Right ventricle myocardium inferior (tissue), 1 donor: ENCODE results near the gene ISY1. TPM values are rescaled to one million over a fixed set of nuclear protein-coding genes. Genes with fewer than 3 reads are reported as not detected.
"Not testable (repeated sequence)": the region's sequence is repeated elsewhere in the genome, so short reads cannot be mapped to it uniquely, and the experiment has no call there.

ENCODE experiments used
- ATAC-seq: fragments of 200-7000 bp; cut with Tn5 transposase; one replicate; pipeline ENCODE4 v1.9.1; 2020; ENCODE audit warnings: mild to moderate bottlenecking, moderate library complexity
- DNase-seq: peaks from one replicate; pipeline ENCODE4 v3.0.0; 2021; ENCODE audit errors: missing footprints
- intact Hi-C: fragments of 100-400 bp; cut with DNase I; formaldehyde crosslinking; loops from one replicate; pipeline ENCODE4 v1.11.0; 2022
- total RNA-seq: library from RNA; stranded (reverse); fragmentation: NEBNext Ultra II Directional; extraction: Animal tissue kit (Norgen Biotek cat#: 25700); gene quantifications from one replicate; pipeline ENCODE4 v1.2.1, GENCODE V29; 2021
- donor health status: DM: no; HTN: yes; CAD: no; lungs with severe emphysema.

Gene ISY1
- total RNA-seq, 1 donor from 2014 or later: 25.1 TPM

DNA sequence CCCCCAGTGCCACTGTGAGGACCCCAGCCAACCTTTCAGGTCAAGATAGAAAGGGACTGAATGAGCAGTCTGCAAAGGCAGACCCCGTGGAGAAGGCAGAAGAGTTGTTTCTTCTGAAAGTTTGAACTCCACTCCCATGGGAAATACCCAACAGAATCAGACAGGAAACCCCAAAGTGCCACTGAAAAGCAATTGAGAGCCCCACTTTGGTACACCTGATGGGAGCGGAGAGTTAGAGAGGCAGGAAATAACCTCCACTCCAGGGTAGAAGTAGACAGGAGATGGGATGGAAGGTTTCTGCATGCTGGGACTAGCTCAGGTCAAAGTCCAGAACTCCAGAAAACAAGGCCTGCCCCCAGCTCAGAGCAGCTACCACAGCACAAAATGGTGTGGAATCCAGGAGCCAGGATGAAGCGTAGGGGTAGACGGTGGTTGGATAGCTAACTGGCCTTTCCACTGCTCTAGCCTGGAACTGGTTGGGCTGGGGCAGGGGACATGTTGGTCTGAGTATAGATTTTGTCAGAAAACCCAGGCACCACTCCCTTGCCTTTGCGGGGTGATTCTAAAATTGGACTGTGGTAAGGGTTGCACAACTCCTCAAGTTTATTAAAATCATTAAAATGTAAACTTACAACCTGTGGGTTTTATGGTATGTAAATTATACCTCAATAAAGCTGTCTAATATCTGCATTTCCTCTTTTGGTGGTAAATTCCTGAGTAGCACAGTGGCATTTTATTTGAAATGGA lies 37.4 kb downstream of the ISY1 start:
- no peak for ATAC-seq
- intact Hi-C loops: no loop called here

DNA sequence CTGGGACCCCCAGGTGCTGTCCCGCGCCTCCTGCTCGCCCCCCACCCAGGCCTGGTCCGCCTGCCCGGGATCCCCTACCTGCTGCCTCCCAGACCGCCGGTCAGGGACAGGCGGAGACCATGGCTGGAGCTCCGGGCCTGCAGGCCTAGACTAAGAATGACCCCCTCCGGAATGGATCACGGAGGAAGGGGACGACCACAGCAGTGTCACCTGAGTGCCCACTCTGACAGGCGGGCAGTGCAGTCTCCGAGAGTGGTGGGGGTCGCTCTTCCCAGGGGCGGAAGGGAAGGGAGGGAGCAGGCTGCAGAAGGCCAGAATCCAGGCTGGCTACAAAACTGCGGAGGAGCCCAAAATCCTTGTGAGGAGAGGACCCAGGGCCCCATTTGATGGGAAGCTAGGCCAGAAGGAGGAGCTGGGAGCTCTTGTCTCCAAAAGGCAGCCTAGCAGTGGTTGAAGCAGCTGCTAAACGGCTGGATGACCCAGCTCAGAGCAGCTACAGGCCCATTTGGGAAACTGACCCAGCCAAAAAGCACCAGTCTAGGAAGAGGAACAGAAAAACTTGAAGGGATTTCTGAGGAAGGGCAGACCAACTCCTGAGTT lies 38.4 kb downstream of the ISY1 start:
- intact Hi-C loops: no loop called here
- DNase-seq (no peak), ATAC-seq (peak; percentile 2)

More for the DNA sequence above, 37.4 kb downstream of the ISY1 start:
- DNase-seq: no peak

DNA sequence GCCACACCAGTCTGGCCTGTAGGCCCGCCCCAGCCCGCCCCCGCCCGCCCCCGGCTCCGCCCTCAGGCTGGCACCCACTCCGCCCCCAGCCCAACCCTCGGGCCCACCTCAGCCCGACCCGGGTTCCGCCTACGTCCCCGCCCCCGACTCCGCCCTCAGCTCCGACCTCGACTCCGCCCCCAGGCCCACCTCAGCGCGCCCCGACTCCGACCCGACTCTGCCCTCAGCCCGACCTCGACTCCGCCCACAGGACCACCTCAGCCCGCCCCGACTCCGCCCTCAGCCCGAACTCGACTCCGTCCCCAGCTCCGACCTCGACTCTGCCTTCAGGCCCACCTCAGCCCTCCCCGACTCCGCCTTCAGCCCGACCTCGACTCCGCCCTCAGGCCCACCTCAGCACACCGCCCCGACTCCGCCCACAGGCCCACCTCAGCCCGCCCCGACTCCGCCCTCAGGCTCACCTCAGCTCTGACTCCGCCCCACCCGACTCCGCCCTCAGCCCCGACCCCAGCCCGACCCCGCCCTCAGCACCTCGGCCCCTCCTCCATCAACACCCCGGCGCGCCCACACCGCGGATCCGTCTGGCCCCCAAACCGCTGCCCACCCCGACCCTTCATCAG lies 39.0 kb downstream of the ISY1 start, which contains the start of gene RAB43:
Gene RAB43 (minus strand): TSS at position 13 of the 620 bp plus-strand sequence. CDS start 315 bp downstream, outside the sequence.
- DNase-seq (peak; percentile 92), ATAC-seq (peak; percentile 91)
- intact Hi-C loops: no loop called here

DNA sequence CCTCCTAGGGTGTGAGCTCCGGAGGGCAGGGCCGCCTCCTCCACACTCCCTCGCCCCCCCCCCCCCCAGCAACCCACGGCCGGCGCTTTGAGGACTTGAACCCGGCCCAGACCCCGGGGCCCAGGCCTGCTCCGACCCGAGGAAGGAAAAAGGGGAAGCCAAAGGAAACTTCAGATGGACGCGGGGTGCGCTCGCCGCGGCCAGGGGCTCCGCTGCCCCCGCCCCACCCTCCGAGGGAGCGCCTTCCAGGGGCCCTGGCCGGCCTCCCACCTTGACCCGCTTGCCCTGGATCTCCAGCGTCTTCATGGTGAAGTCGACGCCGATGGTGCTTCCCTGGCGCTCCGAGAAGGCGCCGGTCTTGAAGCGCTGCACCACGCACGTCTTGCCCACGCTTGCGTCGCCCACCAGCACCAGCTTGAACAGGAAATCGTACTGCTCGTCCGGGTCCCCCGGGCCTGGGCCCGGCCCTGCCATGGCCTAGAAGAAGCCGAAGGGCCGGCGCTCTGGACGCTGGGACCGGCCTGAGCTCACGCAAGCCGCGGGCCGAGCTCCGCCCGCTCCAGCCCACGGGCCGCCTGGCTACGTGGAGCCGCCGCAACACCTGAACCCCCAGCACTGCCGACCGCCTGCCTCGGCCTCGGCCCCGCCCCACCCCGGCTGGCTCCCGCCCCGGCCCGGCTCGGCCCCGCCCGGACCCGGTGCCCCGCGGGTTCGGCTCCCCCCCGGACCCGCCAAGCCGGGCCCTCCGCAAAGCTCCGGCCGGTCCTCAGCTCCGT lies 39.7 kb downstream of the ISY1 start:
- intact Hi-C loops: no loop called here
- ATAC-seq (no peak), DNase-seq (peak; percentile 78)

DNA sequence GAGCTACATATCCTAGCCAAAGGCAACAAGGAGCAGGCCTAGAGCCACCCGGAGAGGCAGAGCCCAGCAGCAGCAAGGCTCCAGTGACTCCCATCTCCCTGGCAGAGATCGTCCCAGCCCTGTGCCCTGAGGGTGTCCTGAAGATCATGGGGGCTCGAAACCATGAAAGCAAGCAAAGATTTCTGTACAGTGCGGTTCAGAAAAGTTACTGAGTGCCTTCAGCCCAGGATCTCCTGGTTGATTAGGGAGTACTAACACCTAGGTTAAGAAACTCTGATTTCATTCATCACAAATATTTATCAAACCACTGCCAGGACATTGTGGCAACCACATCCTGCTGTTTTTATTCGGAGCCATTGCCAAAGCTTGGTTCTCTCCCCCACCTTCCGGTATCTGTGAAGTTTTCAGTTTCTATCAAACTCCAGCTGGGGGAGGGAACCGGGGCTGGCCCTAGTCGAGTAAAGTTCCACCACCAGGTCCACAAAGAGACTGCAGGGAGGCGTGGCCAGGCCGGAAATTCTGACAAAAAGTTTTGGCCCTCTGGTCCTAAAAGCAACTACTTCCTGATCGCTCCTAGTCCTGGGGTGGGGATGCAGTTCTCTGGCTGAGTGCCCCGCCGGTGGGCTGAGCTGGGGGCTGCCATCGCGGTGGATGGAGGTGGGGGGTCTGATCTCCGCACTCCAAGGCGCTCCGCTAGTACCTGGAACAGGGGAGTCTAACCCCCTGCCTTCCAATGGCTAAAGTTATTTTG lies 40.4 kb downstream of the ISY1 start:
- DNase-seq (peak; percentile 90), ATAC-seq (peak; percentile 62)
- intact Hi-C loops: loop anchor here (1.0 kb wide), 1 partner anchor 67 kb away; no protein-coding TSS in a partner anchor

DNA sequence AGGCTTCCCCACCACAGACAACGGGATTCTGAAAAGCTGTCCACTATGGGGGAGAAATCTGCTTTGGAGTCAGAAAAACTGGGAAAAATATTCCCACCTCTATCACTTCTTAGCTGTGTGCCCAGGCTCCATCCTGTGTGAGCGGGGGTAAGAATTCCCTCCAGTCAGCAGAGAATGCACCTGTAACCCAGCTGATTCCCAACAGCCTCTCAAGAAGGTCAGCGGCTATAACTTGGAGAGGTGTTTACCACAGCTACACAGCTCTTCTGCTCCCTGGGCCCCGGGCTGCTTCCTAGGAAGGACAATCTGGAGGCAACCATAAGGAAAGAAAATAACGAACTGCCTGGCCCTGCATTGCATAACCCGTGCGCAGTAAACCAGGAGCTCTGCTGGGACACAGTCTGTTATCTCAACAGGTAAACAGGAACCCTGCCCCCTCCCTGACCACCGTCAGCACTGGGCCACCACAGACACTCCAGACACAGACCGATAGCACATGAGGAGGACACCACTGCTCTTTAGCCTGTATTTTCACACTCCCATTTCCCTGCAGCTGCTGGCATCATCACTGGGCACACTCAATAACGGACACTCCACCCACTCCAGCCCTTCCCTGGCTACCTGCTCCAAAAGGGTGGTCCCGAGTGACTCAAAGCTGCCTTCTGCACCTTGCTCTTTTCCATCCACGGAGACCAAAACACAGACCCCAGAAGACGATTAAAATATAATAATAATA lies 41.3 kb downstream of the ISY1 start:
- ATAC-seq (no peak), DNase-seq (peak; percentile 69)
- intact Hi-C loops: loop anchor here (1.0 kb wide), 1 partner anchor 66 kb away; no protein-coding TSS in a partner anchor

DNA sequence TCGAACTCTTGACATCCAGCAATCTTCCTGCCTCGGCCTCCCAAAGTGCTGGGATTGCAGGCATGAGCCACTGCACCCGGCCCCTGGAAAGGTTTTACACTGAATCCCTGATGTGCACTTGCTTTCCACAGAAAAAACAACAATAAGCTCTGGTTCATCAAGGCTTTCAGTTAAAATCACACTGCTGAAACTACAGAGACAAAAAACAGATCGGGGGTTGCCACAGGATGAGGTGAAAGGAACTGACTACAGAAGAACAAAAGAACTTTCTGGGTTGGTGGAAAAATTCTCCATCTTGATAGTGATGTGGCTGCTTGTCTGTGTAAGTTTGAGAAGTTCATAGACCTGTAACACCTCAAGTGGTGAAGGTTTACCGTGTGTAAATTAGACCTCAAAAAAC lies 42.1 kb downstream of the ISY1 start:
- intact Hi-C loops: no loop called here
- no peak for ATAC-seq
- DNase-seq: no peak

DNA sequence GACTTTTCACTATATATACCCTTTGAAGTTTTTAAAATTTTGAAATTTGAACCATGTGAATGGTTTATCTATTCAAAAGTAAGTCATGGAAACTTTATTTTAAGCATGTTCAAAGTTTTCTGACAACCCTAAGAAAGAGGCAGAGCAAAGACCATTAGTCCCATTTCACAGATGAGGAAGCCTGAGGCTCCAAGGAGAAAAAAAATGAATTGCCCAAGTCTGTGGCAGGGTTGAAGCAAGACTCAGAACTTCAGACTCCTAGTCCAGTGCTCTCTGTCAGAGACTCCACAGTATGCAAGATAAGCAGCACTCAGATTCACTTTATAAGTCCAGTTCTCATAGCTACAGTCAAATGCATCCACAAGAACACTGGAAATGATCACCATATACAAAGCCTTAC lies 43.7 kb downstream of the ISY1 start:
- DNase-seq (no peak), ATAC-seq (no peak)
- intact Hi-C loops: no loop called here

DNA sequence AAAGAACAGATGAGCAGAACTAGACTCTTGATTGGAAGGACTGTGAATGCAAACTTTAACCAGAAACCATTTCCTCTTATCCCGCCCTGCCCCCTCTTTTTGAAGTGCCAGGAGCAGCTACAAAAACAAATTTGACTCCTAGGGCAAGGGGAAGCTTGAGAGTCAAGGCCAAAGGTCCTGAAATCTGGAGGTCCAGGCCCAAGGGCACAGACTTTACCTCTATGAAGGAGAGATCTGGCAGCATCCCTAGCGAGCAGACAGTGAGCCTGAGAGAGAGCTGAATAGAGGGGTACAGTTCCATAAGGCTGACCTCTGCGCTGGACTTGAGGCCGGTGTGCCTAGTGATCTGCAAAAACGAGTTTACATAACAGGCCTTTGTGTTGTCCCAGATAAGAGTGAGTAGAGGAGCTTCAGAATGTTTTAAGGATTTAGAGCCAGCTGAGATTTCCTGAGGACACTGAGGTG lies 44.3 kb downstream of the ISY1 start:
- ATAC-seq (no peak), DNase-seq (no peak)
- intact Hi-C loops: no loop called here

DNA sequence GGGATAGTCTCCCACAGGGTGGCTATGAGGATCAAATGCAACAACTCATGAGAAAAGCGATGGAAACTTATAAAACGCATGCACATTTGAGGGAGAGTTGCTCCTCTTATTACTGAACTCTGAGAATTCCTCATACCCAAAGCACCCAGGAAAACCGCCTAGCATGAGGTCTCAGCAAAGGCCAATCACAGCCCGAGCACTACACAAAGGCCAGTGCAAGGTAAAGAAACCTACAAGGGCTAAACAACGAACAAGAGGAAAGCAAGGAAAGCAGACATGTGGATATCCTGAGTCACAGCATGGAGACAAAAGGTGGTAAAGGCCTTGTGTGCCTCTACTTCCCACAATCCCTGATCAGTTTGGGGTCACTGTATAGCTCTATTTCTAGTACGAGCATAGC lies 46.4 kb downstream of the ISY1 start:
- DNase-seq (no peak), ATAC-seq (no peak)
- intact Hi-C loops: no loop called here

DNA sequence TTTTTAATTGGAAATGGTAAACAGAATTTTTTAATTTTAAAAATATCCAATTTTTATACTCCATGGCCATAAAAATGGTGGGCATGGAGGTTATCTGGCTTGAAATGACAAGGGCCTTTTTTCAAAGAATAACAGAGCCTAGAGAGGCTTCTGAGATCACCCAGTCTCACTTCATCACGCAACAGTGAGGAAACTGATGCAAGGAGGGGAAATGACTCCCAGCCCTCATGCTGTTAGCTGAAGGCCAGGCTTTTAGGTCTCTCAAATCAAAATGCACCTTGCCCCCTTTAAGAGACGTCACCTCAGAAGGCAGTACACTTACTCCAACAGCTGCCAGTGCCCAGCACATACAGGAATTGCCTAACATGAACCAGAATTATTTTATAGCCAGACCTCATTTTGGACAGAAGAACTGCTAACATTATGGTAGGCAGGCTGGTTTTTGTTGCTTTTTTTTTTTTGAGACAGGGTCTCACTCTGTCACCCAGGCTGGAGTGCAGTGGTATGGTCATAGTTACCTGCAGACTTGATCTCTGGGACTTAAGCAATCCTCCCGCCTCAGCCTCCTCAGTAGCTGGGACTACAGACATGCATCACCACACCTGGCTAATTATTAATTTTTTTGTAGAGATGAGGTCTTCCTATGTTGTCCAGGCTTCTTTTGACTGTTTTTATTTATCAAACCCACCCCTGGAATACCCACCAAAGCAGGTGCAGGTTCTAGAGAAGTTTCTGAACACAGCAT lies 48.4 kb downstream of the ISY1 start:
- ATAC-seq (no peak), DNase-seq (no peak)
- intact Hi-C loops: no loop called here

DNA sequence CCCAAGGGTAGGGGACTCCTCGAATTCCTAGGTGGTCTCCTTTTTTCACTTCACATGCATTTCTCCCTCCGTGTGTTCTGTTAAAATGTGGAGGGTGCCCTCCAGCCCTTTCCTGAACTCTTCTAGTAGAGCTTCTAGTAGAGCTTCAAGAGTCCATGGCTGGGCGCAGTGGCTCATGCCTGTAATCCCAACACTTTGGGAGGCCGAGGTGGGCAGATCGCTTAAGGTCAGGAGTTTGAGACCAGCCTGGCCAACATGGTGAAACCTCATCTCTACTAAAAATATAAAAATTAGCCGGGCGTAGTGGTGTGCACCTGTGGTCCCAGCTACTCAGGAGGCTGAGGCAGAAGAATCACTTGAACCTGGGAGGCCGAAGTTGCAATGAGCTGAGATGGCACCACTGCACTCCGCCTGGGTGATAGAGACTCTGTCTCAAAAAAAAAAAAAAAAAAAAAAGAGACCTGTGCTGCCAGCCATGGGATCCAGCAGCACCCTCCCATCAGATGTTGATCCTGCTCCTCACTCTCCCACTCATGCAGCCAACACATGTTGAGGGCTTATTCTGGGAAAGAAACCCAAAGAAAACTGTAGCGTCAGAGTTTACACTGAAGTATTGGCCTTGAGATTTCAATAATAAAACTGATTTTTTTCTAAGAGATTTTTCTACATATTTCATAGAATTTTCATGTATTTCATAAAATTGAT lies 49.6 kb downstream of the ISY1 start:
- DNase-seq, intact Hi-C loops, ATAC-seq: not testable (repeated sequence)

DNA sequence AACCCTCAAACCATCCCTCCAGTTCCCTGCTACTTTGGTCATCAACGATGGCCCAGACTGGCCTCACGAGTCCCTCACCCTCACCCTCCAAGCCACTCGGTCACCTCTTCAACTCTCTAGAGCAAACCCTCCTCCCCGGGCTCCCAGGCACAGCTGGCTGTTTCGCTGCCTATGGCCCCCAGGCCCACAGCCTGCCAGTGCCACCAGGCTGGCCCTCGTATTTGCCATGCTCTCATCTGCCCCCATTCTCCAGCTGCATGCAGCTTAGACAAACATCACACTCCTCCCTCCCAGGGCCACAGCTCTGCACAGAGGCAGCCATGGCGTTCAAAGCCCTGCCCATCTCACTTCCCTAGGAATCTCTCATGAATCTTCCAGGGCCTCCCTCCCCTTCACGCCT lies 53.1 kb downstream of the ISY1 start:
- intact Hi-C loops: no loop called here
- no peak for ATAC-seq
- DNase-seq: no peak

DNA sequence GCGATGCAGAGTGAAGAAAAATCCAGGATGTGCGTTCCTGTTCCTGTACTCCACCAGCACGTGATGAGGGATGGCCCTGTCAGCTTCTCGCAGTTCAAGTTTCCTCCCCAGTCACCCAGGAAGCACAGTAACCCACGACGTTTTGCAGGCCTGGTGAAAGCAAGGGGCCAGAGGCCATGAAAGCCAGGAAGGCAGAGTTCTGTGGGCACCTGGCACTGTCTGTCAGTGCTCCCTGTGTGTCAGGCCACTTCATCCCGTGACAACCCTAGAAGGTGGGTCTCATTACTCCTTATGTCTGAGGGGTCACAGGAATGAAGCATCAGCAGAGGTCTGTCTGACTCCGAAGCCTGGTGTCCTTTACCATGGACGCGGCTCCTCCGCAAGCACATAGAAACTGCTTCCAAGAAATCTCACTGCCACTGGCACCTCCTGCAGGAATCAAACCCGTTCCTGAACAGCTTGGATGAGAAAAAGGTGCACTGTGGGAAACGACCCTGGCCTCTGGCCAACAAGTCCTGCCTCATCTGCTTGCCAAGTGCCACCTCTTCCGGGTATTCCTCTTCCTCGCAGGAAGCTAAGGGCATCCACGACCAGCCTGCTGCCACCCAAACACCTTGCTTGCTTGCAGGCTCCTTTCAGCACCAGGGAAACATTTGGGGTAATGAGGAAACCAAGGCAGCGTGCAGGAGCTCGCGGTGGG lies 53.8 kb downstream of the ISY1 start:
- ATAC-seq (no peak), DNase-seq (no peak)
- intact Hi-C loops: no loop called here

DNA sequence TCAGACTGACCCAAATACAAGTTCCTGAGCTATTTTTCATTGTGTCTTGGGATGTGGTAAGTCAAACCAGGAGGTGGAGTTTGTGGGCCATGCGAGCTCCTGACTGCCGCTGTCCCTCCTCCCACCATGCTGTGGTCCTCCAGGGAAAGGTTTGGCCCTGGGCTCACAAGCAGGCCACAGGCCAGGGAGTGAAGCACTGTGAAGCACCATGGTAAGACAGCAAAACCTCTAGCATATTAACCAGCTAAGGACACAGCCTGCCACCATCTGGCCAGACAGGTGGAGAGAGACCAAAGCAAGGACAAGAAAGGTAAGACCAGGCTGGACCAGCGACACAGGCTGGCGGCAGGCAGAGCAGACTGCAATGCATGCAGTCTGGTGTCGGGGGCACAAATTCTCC lies 54.5 kb downstream of the ISY1 start:
- peak; percentile 72 for ATAC-seq
- intact Hi-C loops: no loop called here
- DNase-seq: no peak

DNA sequence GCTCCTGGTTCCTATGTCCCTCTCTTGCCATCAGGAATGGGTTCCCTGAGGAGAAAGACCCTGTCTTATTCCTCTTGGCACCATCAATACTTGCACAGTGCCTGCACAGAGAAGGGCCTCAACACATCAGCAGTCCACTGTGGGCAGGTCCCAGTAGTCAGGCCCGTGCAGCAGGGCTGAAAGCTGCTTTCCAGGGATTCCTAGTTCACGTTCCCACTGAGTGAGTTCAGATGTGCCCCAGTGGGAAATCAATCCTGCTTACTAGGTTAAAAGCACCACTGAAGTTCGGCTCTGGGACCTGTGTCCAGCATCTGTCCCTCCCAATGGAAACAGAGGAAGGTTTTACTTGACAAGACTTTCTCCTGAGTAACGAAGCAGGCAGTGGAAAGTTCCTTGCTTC lies 55.0 kb downstream of the ISY1 start:
- ATAC-seq: no peak
- intact Hi-C loops: no loop called here
- no peak for DNase-seq
